Measurements from ENCODE around the gene TRIM44. TPM values are rescaled to one million over a fixed set of nuclear protein-coding genes. Genes with fewer than 3 reads are reported as not detected.

The TRIM44 gene
- total RNA-seq, 1 donor from 2014 or later, result 67.0 TPM

- no peak for TF ChIP-seq CTCF (IDR thresholded peaks at IDR 0.05)
- H3K4me1 Mint-ChIP-seq, result no peaks in the 10 kb centered on the region
- CTCF ChIA-PET, result no interaction called here
- no peaks in the 10 kb centered on the region for H3K27me3 Mint-ChIP-seq
- no peak overlapping the region for H3K27ac Mint-ChIP-seq
- intact Hi-C loops (cut with micrococcal nuclease), result no loop called here
- POLR2A ChIA-PET, result no interaction called here
- no peaks in the 10 kb centered on the region for H3K9me3 Mint-ChIP-seq
- H3K36me3 Mint-ChIP-seq (ENCODE audit: low read depth), result peaks cover 69% of the 10 kb centered on the region
- ATAC-seq (ENCODE audit: low read depth) (no peak), DNase-seq (no peak)
- H3K4me3 Mint-ChIP-seq, result no peak overlapping the region
These were observed 72.8 kb downstream of the TRIM44 start for GRCh38 chr11:35735411-35735810.

GRCh38 chr11:35735903-35736302 is 73.3 kb downstream of the TRIM44 start:
- no peak for ATAC-seq (ENCODE audit: low read depth)
- Mint-ChIP-seq H3K4me1 (no peaks in the 10 kb centered on the region), H3K36me3 (ENCODE audit: low read depth) (peaks cover 72% of the 10 kb centered on the region), H3K4me3 (no peak overlapping the region), H3K27me3 (no peaks in the 10 kb centered on the region), H3K9me3 (no peaks in the 10 kb centered on the region), H3K27ac (no peak overlapping the region)
- no peak for DNase-seq
- POLR2A ChIA-PET, result no interaction called here
- TF ChIP-seq CTCF (IDR thresholded peaks at IDR 0.05), result no peak
- CTCF ChIA-PET, result no interaction called here
- intact Hi-C loops (cut with micrococcal nuclease), result no loop called here

- Mint-ChIP-seq H3K4me1 (no peaks in the 10 kb centered on the region), H3K27ac (no peak overlapping the region), H3K4me3 (no peak overlapping the region), H3K27me3 (no peaks in the 10 kb centered on the region), H3K36me3 (ENCODE audit: low read depth) (peaks cover 74% of the 10 kb centered on the region), H3K9me3 (no peaks in the 10 kb centered on the region)
- POLR2A ChIA-PET, result no interaction called here
- DNase-seq, result no peak
- TF ChIP-seq CTCF (IDR thresholded peaks at IDR 0.05), result no peak
- intact Hi-C loops (cut with micrococcal nuclease), result no loop called here
- CTCF ChIA-PET, result no interaction called here
- no peak for ATAC-seq (ENCODE audit: low read depth)
These were observed 74.4 kb downstream of the TRIM44 start for GRCh38 chr11:35736952-35737351.

GRCh38 chr11:35740061-35740799 is 77.7 kb downstream of the TRIM44 start:
- Mint-ChIP-seq H3K36me3 (ENCODE audit: low read depth) (peaks cover 73% of the 10 kb centered on the region), H3K9me3 (no peaks in the 10 kb centered on the region), H3K4me1 (no peaks in the 10 kb centered on the region), H3K27ac (no peak overlapping the region), H3K4me3 (no peak overlapping the region), H3K27me3 (no peaks in the 10 kb centered on the region)
- TF ChIP-seq CTCF (IDR thresholded peaks at IDR 0.05), result no peak
- DNase-seq (no peak), ATAC-seq (ENCODE audit: low read depth) (no peak)
- ChIA-PET CTCF (no interaction called here), POLR2A (no interaction called here)
- intact Hi-C loops (cut with micrococcal nuclease), result no loop called here

GRCh38 chr11:35742707-35743454 is 80.3 kb downstream of the TRIM44 start:
- TF ChIP-seq CTCF (IDR thresholded peaks at IDR 0.05), result no peak
- Mint-ChIP-seq H3K36me3 (ENCODE audit: low read depth) (peaks cover 69% of the 10 kb centered on the region), H3K4me3 (no peak overlapping the region), H3K4me1 (peaks cover 3% of the 10 kb centered on the region), H3K27me3 (no peaks in the 10 kb centered on the region), H3K27ac (no peak overlapping the region), H3K9me3 (no peaks in the 10 kb centered on the region)
- ChIA-PET POLR2A (no interaction called here), CTCF (no interaction called here)
- no peak for ATAC-seq (ENCODE audit: low read depth)
- DNase-seq, result no peak
- intact Hi-C loops (cut with micrococcal nuclease), result no loop called here

Measured in activated B cell treated with CpG ODN at 0.5 μM for 24 hours (primary cell).